ENCODE results near the gene GK2.

The GK2 gene

DNA sequence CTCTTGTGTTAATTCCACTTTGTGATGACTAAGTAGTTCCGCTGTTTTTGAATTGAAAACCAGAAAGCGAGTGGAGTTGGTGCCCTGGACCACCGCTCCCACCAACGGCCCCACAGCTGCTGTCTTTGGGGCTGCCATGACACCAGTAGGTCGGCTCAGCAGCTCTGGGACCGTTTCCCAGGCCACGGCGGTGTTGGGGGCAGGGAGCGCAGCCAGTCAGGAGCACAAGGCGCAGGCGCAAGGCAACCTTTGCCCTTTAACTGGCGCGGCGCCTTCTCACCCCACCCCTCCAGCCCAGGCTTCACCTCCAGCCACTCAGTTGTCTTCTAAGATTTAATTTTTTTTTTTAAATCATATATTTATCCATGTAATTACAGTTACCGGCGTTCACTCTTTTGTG, at the start of gene GK2:
Gene GK2, minus strand, starts transcription at position 166 of the 400 bp plus-strand sequence. Its CDS starts 28 bp downstream, at position 138.
- H3K4me3 ChIP-seq (ENCODE audit: low read length in 2 of 2): no peak within 1 kb of the TSS
- H3K36me3 ChIP-seq (ENCODE audit: control insufficient read depth in 2 of 2, insufficient read depth in 2 of 2, low read length in 2 of 2): no peaks in the 10 kb centered on the region
- no peak within 1 kb of the TSS for H3K27ac ChIP-seq (ENCODE audit: low read length)
- H3K27me3 ChIP-seq (ENCODE audit: control insufficient read depth in 1 of 2, insufficient read depth in 2 of 2, low read length in 2 of 2): no peaks in the 10 kb centered on the region
- no peaks in the 10 kb centered on the region for H3K9me3 ChIP-seq (ENCODE audit: control insufficient read depth in 2 of 2, low read length in 2 of 2)
- H3K9ac ChIP-seq (ENCODE audit: low read length in 2 of 2): no peak within 1 kb of the TSS
- H3K4me1 ChIP-seq (ENCODE audit: control insufficient read depth, insufficient read depth, low read length): no peaks in the 10 kb centered on the region

DNA sequence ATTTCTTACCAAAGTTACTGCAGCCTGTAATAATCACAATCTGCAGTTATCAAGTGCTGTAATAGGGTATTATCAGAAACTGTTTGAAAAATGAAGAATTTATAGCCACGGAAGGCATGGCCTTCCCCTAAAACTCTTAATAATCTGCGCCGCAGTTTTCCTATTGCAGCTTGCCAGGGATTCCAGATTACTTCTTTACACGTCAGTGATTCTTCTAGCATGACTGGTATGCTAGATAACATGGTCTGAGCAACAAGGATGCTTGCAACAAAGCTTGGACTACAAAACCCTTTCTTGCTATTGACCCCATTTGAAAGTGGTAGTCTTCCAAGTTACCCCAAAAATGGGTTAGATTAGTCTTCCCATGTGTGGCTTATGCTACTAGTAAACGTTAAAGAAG, 47.2 kb upstream of the GK2 start:
- Histone ChIP-seq H3K27ac (ENCODE audit: low read length) (no peak overlapping the region), H3K4me3 (ENCODE audit: low read length in 2 of 2) (no peak overlapping the region), H3K36me3 (ENCODE audit: control insufficient read depth in 2 of 2, insufficient read depth in 2 of 2, low read length in 2 of 2) (no peaks in the 10 kb centered on the region), H3K9me3 (ENCODE audit: control insufficient read depth in 2 of 2, low read length in 2 of 2) (no peaks in the 10 kb centered on the region), H3K27me3 (ENCODE audit: control insufficient read depth in 1 of 2, insufficient read depth in 2 of 2, low read length in 2 of 2) (no peaks in the 10 kb centered on the region), H3K9ac (ENCODE audit: low read length in 2 of 2) (no peak overlapping the region), H3K4me1 (ENCODE audit: control insufficient read depth, insufficient read depth, low read length) (no peaks in the 10 kb centered on the region)

- H3K9ac ChIP-seq (ENCODE audit: low read length in 2 of 2): no peak overlapping the region
- no peaks in the 10 kb centered on the region for H3K4me1 ChIP-seq (ENCODE audit: control insufficient read depth, insufficient read depth, low read length)
- no peaks in the 10 kb centered on the region for H3K36me3 ChIP-seq (ENCODE audit: control insufficient read depth in 2 of 2, insufficient read depth in 2 of 2, low read length in 2 of 2)
- H3K9me3 ChIP-seq (ENCODE audit: control insufficient read depth in 2 of 2, low read length in 2 of 2): no peaks in the 10 kb centered on the region
- H3K27me3 ChIP-seq (ENCODE audit: control insufficient read depth in 1 of 2, insufficient read depth in 2 of 2, low read length in 2 of 2): no peaks in the 10 kb centered on the region
- no peak overlapping the region for H3K27ac ChIP-seq (ENCODE audit: low read length)
- H3K4me3 ChIP-seq (ENCODE audit: low read length in 2 of 2): no peak overlapping the region
Observed at GRCh38 chr4:79454656-79455055, 46.6 kb upstream of the GK2 start.

- H3K27ac ChIP-seq (ENCODE audit: low read length): no peak overlapping the region
- no peaks in the 10 kb centered on the region for H3K9me3 ChIP-seq (ENCODE audit: control insufficient read depth in 2 of 2, low read length in 2 of 2)
- H3K9ac ChIP-seq (ENCODE audit: low read length in 2 of 2): no peak overlapping the region
- H3K4me1 ChIP-seq (ENCODE audit: control insufficient read depth, insufficient read depth, low read length): no peaks in the 10 kb centered on the region
- H3K4me3 ChIP-seq (ENCODE audit: low read length in 2 of 2): no peak overlapping the region
- H3K36me3 ChIP-seq (ENCODE audit: control insufficient read depth in 2 of 2, insufficient read depth in 2 of 2, low read length in 2 of 2): no peaks in the 10 kb centered on the region
- no peaks in the 10 kb centered on the region for H3K27me3 ChIP-seq (ENCODE audit: control insufficient read depth in 1 of 2, insufficient read depth in 2 of 2, low read length in 2 of 2)
Observed at GRCh38 chr4:79450053-79450452, 42.0 kb upstream of the GK2 start.

GRCh38 chr4:79446145-79446544, 38.1 kb upstream of the GK2 start:
- no peaks in the 10 kb centered on the region for H3K4me1 ChIP-seq (ENCODE audit: control insufficient read depth, insufficient read depth, low read length)
- H3K27ac ChIP-seq (ENCODE audit: low read length): no peak overlapping the region
- no peaks in the 10 kb centered on the region for H3K27me3 ChIP-seq (ENCODE audit: control insufficient read depth in 1 of 2, insufficient read depth in 2 of 2, low read length in 2 of 2)
- H3K4me3 ChIP-seq (ENCODE audit: low read length in 2 of 2): no peak overlapping the region
- no peaks in the 10 kb centered on the region for H3K36me3 ChIP-seq (ENCODE audit: control insufficient read depth in 2 of 2, insufficient read depth in 2 of 2, low read length in 2 of 2)
- no peaks in the 10 kb centered on the region for H3K9me3 ChIP-seq (ENCODE audit: control insufficient read depth in 2 of 2, low read length in 2 of 2)
- no peak overlapping the region for H3K9ac ChIP-seq (ENCODE audit: low read length in 2 of 2)

GRCh38 chr4:79445371-79445781, 37.3 kb upstream of the GK2 start:
- H3K36me3 ChIP-seq (ENCODE audit: control insufficient read depth in 2 of 2, insufficient read depth in 2 of 2, low read length in 2 of 2): no peaks in the 10 kb centered on the region

DNA sequence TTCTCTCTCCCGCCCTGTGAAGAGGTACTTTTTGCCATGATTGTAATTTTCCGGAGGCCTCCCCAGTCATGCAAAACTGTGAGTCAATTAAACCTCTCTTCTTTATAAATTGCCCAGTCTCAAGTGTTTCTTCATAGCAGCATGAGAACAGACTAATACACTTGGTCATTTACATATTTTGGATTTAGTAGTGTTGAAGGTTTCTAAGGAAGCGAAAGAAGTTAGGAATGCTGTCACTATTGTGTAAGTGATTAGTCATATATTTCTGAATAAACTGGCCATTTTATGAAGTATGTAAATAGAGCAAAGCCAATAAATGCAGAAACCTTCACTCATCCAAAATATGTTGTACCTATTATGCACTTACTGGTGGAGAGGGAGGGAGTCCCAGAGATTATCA, 34.4 kb upstream of the GK2 start:
- H3K36me3 ChIP-seq (ENCODE audit: control insufficient read depth in 2 of 2, insufficient read depth in 2 of 2, low read length in 2 of 2): no peaks in the 10 kb centered on the region
- H3K9me3 ChIP-seq (ENCODE audit: control insufficient read depth in 2 of 2, low read length in 2 of 2): no peaks in the 10 kb centered on the region
- no peak overlapping the region for H3K4me3 ChIP-seq (ENCODE audit: low read length in 2 of 2)
- H3K9ac ChIP-seq (ENCODE audit: low read length in 2 of 2): no peak overlapping the region
- no peak overlapping the region for H3K27ac ChIP-seq (ENCODE audit: low read length)
- H3K4me1 ChIP-seq (ENCODE audit: control insufficient read depth, insufficient read depth, low read length): no peaks in the 10 kb centered on the region
- no peaks in the 10 kb centered on the region for H3K27me3 ChIP-seq (ENCODE audit: control insufficient read depth in 1 of 2, insufficient read depth in 2 of 2, low read length in 2 of 2)

More at GRCh38 chr4:79445371-79445781, 37.3 kb upstream of the GK2 start:
- Histone ChIP-seq H3K4me1 (ENCODE audit: control insufficient read depth, insufficient read depth, low read length) (no peaks in the 10 kb centered on the region), H3K9ac (ENCODE audit: low read length in 2 of 2) (no peak overlapping the region), H3K27ac (ENCODE audit: low read length) (no peak overlapping the region), H3K9me3 (ENCODE audit: control insufficient read depth in 2 of 2, low read length in 2 of 2) (no peaks in the 10 kb centered on the region), H3K4me3 (ENCODE audit: low read length in 2 of 2) (no peak overlapping the region), H3K27me3 (ENCODE audit: control insufficient read depth in 1 of 2, insufficient read depth in 2 of 2, low read length in 2 of 2) (no peaks in the 10 kb centered on the region)

DNA sequence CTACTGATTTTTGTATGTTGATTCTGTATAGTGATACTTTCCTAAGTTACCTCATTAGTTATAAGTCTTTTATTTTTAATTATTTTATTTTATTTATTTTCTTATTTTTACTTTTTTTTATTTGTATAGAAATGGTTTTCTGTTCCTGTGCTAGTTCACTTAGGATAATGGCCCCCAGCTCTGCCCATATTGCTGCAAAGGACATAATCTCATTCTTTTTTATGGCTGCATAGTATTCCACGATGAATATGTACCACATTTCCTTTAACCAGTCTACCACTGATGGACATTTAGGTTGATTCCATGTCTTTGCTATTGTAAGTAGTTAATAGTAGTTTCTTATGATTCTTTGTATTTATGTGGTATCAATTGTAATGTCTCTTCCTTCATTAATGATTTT, 31.5 kb upstream of the GK2 start:
- Histone ChIP-seq H3K9ac (ENCODE audit: low read length in 2 of 2) (no peak overlapping the region), H3K27ac (ENCODE audit: low read length) (no peak overlapping the region), H3K4me3 (ENCODE audit: low read length in 2 of 2) (no peak overlapping the region), H3K27me3 (ENCODE audit: control insufficient read depth in 1 of 2, insufficient read depth in 2 of 2, low read length in 2 of 2) (no peaks in the 10 kb centered on the region), H3K9me3 (ENCODE audit: control insufficient read depth in 2 of 2, low read length in 2 of 2) (no peaks in the 10 kb centered on the region), H3K36me3 (ENCODE audit: control insufficient read depth in 2 of 2, insufficient read depth in 2 of 2, low read length in 2 of 2) (no peaks in the 10 kb centered on the region), H3K4me1 (ENCODE audit: control insufficient read depth, insufficient read depth, low read length) (no peaks in the 10 kb centered on the region)

- H3K9ac ChIP-seq (ENCODE audit: low read length in 2 of 2): no peak overlapping the region
Observed at GRCh38 chr4:79431839-79432238, 23.8 kb upstream of the GK2 start.

DNA sequence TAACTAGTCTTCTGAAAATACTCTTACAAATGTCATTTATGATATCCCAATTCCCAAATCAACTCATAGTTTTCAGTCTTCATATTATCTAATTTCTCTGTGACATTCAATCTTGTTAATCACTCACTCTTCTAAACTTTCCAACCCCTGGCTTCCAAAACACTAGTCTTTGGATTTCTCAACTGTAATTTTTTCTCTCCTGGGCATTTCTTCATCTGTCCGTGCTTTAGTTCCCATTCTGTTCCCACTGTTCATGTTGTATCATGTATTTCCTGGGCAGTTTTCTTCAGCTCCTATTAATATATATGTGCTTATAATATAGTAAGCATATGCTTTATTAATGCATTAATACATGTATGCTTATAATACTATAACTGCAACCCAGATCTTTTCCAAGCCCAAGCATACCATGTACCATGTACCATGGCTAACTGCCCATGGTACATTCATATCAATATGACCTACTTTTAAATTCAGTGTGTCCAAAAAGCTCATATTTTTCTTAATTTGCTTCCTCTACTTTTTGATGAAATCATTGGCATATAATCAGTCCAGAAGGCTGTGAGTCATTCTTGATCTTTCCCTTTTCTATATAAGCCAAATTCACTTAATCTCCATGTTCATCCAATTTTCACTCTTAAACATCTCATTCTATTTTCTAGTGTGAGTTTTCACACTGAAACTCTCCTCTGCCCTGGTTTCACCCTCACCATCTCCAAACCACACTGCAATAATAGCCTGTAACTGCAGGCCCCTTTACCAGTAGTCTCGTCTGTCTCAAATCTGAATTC, 21.3 kb upstream of the GK2 start:
- no peak overlapping the region for H3K4me3 ChIP-seq (ENCODE audit: low read length in 2 of 2)
- no peak overlapping the region for H3K9ac ChIP-seq (ENCODE audit: low read length in 2 of 2)
- no peak overlapping the region for H3K27ac ChIP-seq (ENCODE audit: low read length)

More at GRCh38 chr4:79431839-79432238, 23.8 kb upstream of the GK2 start:
- Histone ChIP-seq H3K9me3 (ENCODE audit: control insufficient read depth in 2 of 2, low read length in 2 of 2) (no peaks in the 10 kb centered on the region), H3K4me3 (ENCODE audit: low read length in 2 of 2) (no peak overlapping the region), H3K27me3 (ENCODE audit: control insufficient read depth in 1 of 2, insufficient read depth in 2 of 2, low read length in 2 of 2) (no peaks in the 10 kb centered on the region), H3K4me1 (ENCODE audit: control insufficient read depth, insufficient read depth, low read length) (peaks cover 4% of the 10 kb centered on the region), H3K27ac (ENCODE audit: low read length) (no peak overlapping the region), H3K36me3 (ENCODE audit: control insufficient read depth in 2 of 2, insufficient read depth in 2 of 2, low read length in 2 of 2) (no peaks in the 10 kb centered on the region)

GRCh38 chr4:79426989-79427388, 19.0 kb upstream of the GK2 start:
- Histone ChIP-seq H3K27ac (ENCODE audit: low read length) (no peak overlapping the region), H3K9me3 (ENCODE audit: control insufficient read depth in 2 of 2, low read length in 2 of 2) (no peaks in the 10 kb centered on the region), H3K27me3 (ENCODE audit: control insufficient read depth in 1 of 2, insufficient read depth in 2 of 2, low read length in 2 of 2) (no peaks in the 10 kb centered on the region), H3K36me3 (ENCODE audit: control insufficient read depth in 2 of 2, insufficient read depth in 2 of 2, low read length in 2 of 2) (no peaks in the 10 kb centered on the region), H3K4me3 (ENCODE audit: low read length in 2 of 2) (no peak overlapping the region), H3K9ac (ENCODE audit: low read length in 2 of 2) (no peak overlapping the region), H3K4me1 (ENCODE audit: control insufficient read depth, insufficient read depth, low read length) (peaks cover 7% of the 10 kb centered on the region)

More for the DNA sequence above, 21.3 kb upstream of the GK2 start:
- H3K36me3 ChIP-seq (ENCODE audit: control insufficient read depth in 2 of 2, insufficient read depth in 2 of 2, low read length in 2 of 2): no peaks in the 10 kb centered on the region
- no peaks in the 10 kb centered on the region for H3K27me3 ChIP-seq (ENCODE audit: control insufficient read depth in 1 of 2, insufficient read depth in 2 of 2, low read length in 2 of 2)
- peaks cover 7% of the 10 kb centered on the region for H3K4me1 ChIP-seq (ENCODE audit: control insufficient read depth, insufficient read depth, low read length)
- no peaks in the 10 kb centered on the region for H3K9me3 ChIP-seq (ENCODE audit: control insufficient read depth in 2 of 2, low read length in 2 of 2)

Data from stomach smooth muscle (tissue), 2 donors.